Measurements from ENCODE around the gene IQSEC2. TPM values are rescaled to one million over a fixed set of nuclear protein-coding genes. Genes with fewer than 3 reads are reported as not detected.

The IQSEC2 gene
- total RNA-seq, 1 donor from 2014 or later, result 24.0 TPM

DNA sequence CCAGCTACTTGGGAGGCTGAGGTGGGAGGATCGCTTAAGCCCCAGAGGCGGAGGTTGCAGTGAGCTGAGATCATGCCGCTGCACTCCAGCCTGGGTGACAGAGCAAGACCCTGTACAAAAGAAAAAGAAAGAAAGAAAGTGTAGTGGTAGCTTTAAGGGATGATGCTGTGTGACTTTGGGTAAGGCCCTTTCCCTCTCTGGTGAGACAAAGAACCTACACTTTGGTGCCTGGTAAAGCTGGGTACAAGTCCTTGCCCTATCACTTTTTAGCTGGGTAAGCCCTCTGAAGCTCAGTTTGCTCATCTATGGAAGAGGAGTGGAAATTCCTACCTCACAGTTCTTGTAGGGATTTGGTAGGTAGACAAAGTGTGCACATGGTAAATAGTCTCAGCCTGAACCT, 1.7 kb upstream of the IQSEC2 start:
- peaks cover 27% of the 10 kb centered on the region for H3K4me1 ChIP-seq
- no peaks in the 10 kb centered on the region for H3K36me3 ChIP-seq
- intact Hi-C loops (cut with DNase I), result no loop called here
- no peak overlapping the region for H3K4me3 ChIP-seq
- H3K9me3 ChIP-seq, result no peaks in the 10 kb centered on the region
- no peaks in the 10 kb centered on the region for H3K27me3 ChIP-seq (ENCODE audit: low read depth)
- H3K27ac ChIP-seq, result no peak overlapping the region
- ATAC-seq, result no peak
- no peak for TF ChIP-seq CTCF (IDR thresholded peaks at IDR 0.05)
- no peak for DNase-seq

GRCh38 chrX:53281963-53282695, 745 bp upstream of the IQSEC2 start:
- H3K4me1 ChIP-seq, result peaks cover 18% of the 10 kb centered on the region
- H3K36me3 ChIP-seq, result no peaks in the 10 kb centered on the region
- intact Hi-C loops (cut with DNase I), result no loop called here
- peak overlapping the region; percentile 65 for H3K27ac ChIP-seq
- peak overlapping the region; percentile 58 for H3K4me3 ChIP-seq
- DNase-seq, result no peak
- ATAC-seq, result no peak
- no peaks in the 10 kb centered on the region for H3K27me3 ChIP-seq (ENCODE audit: low read depth)
- no peaks in the 10 kb centered on the region for H3K9me3 ChIP-seq
- TF ChIP-seq CTCF (IDR thresholded peaks at IDR 0.05), result no peak

GRCh38 chrX:53280331-53281320, 758 bp downstream of the IQSEC2 start:
- no peak for DNase-seq
- peaks cover 16% of the 10 kb centered on the region for H3K4me1 ChIP-seq
- peak overlapping the region; percentile 65 for H3K27ac ChIP-seq
- intact Hi-C loops (cut with DNase I), result no loop called here
- no peak for TF ChIP-seq CTCF (IDR thresholded peaks at IDR 0.05)
- peak; percentile 58 to 61 for ATAC-seq
- H3K4me3 ChIP-seq, result peak overlapping the region; percentile 58
- H3K27me3 ChIP-seq (ENCODE audit: low read depth), result no peaks in the 10 kb centered on the region
- H3K36me3 ChIP-seq, result no peaks in the 10 kb centered on the region
- no peaks in the 10 kb centered on the region for H3K9me3 ChIP-seq

GRCh38 chrX:53279296-53280237, 1.8 kb downstream of the IQSEC2 start:
- Histone ChIP-seq H3K4me3 (peak overlapping the region; percentile 58), H3K4me1 (peaks cover 9% of the 10 kb centered on the region), H3K27ac (no peak overlapping the region), H3K36me3 (no peaks in the 10 kb centered on the region), H3K27me3 (ENCODE audit: low read depth) (no peaks in the 10 kb centered on the region), H3K9me3 (no peaks in the 10 kb centered on the region)
- TF ChIP-seq CTCF (IDR thresholded peaks at IDR 0.05), result no peak
- no peak for DNase-seq
- ATAC-seq, result no peak
- intact Hi-C loops (cut with DNase I), result no loop called here

- H3K4me1 ChIP-seq, result peaks cover 2% of the 10 kb centered on the region
- no peak overlapping the region for H3K27ac ChIP-seq
- H3K36me3 ChIP-seq, result no peaks in the 10 kb centered on the region
- ATAC-seq (no peak), DNase-seq (no peak)
- TF ChIP-seq CTCF (IDR thresholded peaks at IDR 0.05), result no peak
- no peaks in the 10 kb centered on the region for H3K27me3 ChIP-seq (ENCODE audit: low read depth)
- intact Hi-C loops (cut with DNase I), result no loop called here
- no peak overlapping the region for H3K4me3 ChIP-seq
- H3K9me3 ChIP-seq, result no peaks in the 10 kb centered on the region
Observed at GRCh38 chrX:53272808-53273337, 8.5 kb downstream of the IQSEC2 start.

All from lower lobe of right lung (tissue), 2 donors.